Measurements from ENCODE around the gene KRT79.

DNA sequence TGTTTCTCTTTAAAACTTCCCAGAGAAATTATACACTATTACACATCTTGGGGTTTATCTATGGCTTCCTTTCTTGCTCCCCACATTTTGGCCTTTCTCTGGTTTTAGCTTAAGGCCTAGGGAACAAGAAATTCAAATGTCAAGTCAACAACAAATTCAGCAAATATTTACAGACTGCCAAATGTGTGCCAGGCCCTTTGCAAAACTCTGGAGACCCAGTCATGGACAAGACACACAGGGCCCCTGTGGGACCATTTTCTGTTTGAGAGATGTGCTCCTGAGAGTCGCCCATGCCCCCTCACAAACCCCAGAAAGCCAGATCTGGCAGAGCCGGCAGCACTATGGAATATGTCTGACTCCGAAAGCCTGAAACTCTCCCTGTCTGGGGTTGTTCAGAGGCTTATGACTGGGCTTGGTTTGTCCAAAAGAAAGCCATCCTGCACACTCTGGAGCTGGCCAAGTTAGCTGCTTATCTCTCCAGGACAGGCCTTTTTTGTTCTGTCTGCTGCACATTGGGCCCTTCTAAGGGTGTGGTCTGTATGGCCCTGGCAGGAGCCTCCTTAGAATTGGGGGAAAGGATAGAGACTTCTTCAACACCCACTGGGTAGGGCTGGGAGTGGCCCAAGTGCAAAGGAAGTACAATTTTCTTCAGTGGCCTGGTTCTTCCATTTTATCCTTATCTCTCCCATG, 37.1 kb downstream of the KRT79 start:
- TF ChIP-seq, protein P1, sequence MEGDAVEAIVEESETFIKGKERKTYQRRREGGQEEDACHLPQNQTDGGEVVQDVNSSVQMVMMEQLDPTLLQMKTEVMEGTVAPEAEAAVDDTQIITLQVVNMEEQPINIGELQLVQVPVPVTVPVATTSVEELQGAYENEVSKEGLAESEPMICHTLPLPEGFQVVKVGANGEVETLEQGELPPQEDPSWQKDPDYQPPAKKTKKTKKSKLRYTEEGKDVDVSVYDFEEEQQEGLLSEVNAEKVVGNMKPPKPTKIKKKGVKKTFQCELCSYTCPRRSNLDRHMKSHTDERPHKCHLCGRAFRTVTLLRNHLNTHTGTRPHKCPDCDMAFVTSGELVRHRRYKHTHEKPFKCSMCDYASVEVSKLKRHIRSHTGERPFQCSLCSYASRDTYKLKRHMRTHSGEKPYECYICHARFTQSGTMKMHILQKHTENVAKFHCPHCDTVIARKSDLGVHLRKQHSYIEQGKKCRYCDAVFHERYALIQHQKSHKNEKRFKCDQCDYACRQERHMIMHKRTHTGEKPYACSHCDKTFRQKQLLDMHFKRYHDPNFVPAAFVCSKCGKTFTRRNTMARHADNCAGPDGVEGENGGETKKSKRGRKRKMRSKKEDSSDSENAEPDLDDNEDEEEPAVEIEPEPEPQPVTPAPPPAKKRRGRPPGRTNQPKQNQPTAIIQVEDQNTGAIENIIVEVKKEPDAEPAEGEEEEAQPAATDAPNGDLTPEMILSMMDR (IDR thresholded peaks at IDR 0.05): no peak
- TF ChIP-seq YY1 (IDR thresholded peaks at IDR 0.05; ENCODE audit: low read depth) (no peak), RFX5 (IDR thresholded peaks at IDR 0.05; ENCODE audit: low read length) (no peak), GABPA (IDR thresholded peaks at IDR 0.05; ENCODE audit: low read depth) (no peak), POLR2AphosphoS5 (IDR thresholded peaks at IDR 0.05; ENCODE audit: low read depth, low read length) (no peak), RAD21 (IDR thresholded peaks at IDR 0.05; ENCODE audit: low read length) (no peak), FOXJ3 (CRISPR knock-in tag; IDR thresholded peaks at IDR 0.05) (no peak), TAF1 (IDR thresholded peaks at IDR 0.05; ENCODE audit: borderline replicate concordance, low read depth, low read length) (no peak)

All from SK-N-SH (cell line).